AG09309 (cell line): Measurements from ENCODE around the gene TCIRG1.

Source experiments
- DNase-seq: peaks from one replicate; pipeline ENCODE4 v3.0.0-alpha.2; 2010; ENCODE audit warnings: low read depth
- H3K4me3 ChIP-seq: 2 replicates; pipeline ENCODE4 v1.5.1; 2011; ENCODE audit warnings: mild to moderate bottlenecking, low read depth, low read length, moderate library complexity; ENCODE audit not compliant: control insufficient read depth
- TF ChIP-seq, protein P1 (sequence below): IDR thresholded peaks from 2 replicates; pipeline ENCODE4 v1.5.1; 2011; ENCODE audit warnings: mild to moderate bottlenecking, low read depth, low read length, inconsistent platforms; ENCODE audit not compliant: insufficient read depth, control insufficient read depth; ENCODE audit errors: missing control alignments

The TCIRG1 gene

GRCh38 chr11:68008381-68009337 lies 30.2 kb upstream of the TCIRG1 start:
- DNase-seq = no peak
- TF ChIP-seq, protein P1, sequence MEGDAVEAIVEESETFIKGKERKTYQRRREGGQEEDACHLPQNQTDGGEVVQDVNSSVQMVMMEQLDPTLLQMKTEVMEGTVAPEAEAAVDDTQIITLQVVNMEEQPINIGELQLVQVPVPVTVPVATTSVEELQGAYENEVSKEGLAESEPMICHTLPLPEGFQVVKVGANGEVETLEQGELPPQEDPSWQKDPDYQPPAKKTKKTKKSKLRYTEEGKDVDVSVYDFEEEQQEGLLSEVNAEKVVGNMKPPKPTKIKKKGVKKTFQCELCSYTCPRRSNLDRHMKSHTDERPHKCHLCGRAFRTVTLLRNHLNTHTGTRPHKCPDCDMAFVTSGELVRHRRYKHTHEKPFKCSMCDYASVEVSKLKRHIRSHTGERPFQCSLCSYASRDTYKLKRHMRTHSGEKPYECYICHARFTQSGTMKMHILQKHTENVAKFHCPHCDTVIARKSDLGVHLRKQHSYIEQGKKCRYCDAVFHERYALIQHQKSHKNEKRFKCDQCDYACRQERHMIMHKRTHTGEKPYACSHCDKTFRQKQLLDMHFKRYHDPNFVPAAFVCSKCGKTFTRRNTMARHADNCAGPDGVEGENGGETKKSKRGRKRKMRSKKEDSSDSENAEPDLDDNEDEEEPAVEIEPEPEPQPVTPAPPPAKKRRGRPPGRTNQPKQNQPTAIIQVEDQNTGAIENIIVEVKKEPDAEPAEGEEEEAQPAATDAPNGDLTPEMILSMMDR = no peak
- no peak overlapping the region for H3K4me3 ChIP-seq

DNA sequence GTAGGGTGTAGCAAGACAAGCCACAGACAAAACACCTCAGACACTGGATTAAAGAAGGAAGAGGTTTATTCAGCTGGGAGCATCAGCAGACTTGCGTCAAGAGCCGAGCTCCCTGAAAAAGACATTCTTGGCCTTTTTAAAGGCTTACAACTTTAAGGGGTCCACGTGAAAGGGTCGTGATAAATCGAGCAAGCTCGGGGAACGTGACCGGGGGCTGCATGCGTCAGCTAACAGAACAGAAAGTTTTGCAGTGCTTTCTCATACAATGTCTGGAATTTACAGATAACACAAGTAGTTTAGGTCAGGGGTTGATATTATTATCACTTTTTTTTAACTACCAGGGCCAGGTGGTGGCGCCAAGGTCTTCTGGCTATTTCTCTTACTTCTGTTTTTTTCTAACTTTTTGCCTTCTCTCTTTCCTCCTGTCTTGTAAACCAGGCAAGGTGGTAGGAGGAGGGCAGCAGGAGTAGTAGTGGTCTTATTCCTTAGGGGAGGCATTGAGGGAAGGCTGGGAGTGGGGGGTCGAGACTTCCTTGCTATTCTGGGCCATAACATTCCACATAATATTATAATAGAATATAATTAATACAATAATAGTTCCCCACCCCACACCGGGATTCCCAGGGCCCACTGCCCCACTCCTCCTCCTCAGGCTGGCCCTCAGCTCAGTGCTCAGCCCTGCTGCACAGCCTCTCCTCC lies 29.3 kb upstream of the TCIRG1 start:
- no peak for DNase-seq
- H3K4me3 ChIP-seq = peak overlapping the region; percentile 42
- TF ChIP-seq, protein P1 = peak; percentile 35

DNA sequence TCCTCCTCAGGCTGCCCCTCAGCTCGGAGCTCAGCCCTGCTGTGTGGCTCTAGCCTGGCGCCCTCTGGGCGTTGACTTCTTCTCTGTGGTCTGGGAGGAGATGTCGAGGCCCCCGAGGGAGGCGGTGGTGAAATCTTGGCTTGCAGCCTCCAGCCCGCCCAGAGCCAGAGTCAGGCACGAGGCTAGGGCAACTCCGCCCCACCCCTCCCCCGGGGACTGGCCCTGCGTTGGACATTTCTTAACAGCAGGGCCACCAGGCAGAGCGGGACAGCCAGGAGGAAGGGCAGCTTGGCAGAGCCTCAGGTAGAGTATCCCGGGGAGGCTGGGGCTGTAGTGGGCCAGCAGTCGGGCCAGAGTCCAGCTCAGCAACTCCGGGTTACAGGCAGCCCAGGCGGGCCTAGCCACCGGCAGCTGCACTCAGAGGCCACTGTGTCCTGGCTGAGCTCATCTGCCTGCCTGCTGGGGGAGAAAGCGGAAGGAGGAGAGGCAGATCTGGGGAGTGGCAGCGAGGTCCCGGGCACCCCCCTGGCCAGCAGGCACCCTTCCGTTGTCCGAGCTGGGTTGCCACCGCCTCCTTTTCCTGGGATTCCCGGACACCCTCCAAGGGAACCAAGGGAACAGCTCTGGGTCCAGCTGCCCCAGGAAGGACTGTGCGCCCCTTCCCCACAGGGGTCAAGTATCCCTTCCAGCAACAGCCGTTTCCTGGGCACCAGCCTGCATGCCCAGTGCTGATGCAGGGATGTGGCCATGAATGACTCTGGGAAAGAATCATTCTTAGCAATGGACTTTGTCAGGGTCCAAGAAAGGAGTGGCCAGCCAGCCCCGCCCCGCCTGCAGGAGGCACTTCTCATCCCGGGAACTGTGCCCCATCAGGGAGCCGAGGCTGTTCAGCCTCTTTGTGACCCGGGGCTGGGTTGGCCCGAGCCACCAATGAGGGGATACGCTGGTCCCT lies 28.5 kb upstream of the TCIRG1 start, which contains the start of gene ALDH3B1:
ALDH3B1 (plus strand) TSS at position 238 of the 952 bp plus-strand sequence. CDS start 4,971 bp downstream, outside the sequence.
- TF ChIP-seq, protein P1 = no peak
- H3K4me3 ChIP-seq = peak within 1 kb of the TSS; percentile 42
- no peak for DNase-seq

DNA sequence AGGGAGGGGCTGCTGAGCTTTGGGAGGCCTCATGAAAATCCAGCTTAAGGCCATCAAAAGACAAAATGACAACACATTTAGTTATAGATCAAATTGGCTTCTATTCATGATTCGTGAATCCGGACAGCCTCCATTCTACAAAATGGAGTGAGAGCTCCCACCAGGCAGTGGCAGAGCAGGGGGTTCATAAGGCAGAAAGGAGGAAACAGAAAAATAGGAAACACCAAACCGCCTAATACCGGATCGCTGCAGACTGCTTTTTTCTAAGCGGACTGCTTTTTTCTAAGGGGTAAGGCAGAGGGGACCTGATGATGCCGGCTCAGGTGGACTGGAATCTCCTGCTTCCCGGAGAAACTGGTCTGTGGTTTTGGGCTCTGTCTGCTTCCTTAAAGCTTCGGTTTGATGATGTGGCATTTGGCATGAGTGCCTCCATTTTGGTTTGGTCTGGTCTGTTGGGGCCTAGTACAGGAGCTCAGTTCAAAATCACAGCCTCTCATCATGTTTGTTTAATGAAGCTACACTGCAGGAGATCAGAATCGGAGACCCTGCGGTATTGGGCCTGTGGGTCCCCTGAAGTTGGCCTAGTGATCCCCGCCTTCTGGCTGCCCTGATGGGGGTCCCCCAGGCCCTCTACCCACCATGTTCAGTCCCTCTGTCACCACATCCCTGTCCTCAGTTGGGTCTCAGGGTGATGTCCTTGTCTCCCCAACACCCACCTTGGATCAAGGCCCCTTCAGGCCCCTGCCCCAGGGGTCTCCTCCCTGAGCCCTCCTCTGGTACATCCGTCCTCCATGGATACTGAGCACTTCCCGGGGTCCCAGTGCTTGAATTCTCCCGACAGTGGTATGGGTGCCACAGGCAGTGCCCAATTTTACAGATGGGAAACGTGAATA lies 27.5 kb upstream of the TCIRG1 start:
- TF ChIP-seq, protein P1 = no peak
- H3K4me3 ChIP-seq = peak overlapping the region; percentile 42
- no peak for DNase-seq

- TF ChIP-seq, protein P1 = no peak
- H3K4me3 ChIP-seq = no peak overlapping the region
- DNase-seq = no peak
Measured at GRCh38 chr11:68012044-68012842, 26.6 kb upstream of the TCIRG1 start.
